Activated CD4-positive, alpha-beta T cell treated with anti-CD3 and anti-CD28 coated beads, Interleukin-2, Interleukin-6, amounts not matched to agents 100 ng/mL and 50 ng/mL, durations not matched to agents 16 hours and 8 hours (primary cell): ENCODE data around the gene MTA1.

Experiments used
- DNase-seq: peaks from one replicate; pipeline ENCODE4 v3.0.0-alpha.2; 2020

MTA1 gene

GRCh38 chr14:105467249-105467941 is 47.8 kb downstream of the MTA1 start:
- DNase-seq = no peak

- DNase-seq = no peak
Observed at GRCh38 chr14:105467942-105468471, 48.4 kb downstream of the MTA1 start.

DNA sequence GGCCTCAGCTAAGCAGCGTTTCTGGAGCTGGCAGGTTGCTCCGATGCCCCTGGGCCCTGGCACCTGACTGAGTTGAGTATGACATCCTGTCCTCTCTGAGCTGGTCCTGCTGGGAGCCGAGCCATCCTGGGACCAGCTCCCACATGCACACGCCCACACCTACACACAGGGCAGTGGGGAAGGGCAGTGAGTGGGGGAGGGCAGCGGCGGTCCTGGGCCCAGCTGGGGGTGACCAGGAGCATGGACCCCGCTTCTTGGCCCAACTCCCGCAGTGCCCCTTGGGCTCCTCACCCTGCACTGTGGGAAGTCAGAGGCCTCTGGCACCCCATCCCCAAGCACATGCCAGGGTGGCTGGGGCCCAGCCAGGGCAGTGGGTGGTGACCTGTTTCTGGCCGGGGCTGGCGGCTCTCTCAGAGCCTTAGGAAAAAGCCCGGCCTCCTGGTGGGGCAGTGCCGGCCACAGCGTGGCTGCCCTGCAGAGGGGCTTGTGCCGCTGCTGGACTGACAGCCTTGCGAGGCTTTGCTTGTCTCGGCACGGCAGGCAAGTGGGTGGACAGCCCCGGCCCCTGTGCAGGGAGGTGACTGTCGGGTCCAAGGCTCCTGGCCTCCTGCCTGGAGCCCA is 49.1 kb downstream of the MTA1 start:
- DNase-seq = no peak

DNA sequence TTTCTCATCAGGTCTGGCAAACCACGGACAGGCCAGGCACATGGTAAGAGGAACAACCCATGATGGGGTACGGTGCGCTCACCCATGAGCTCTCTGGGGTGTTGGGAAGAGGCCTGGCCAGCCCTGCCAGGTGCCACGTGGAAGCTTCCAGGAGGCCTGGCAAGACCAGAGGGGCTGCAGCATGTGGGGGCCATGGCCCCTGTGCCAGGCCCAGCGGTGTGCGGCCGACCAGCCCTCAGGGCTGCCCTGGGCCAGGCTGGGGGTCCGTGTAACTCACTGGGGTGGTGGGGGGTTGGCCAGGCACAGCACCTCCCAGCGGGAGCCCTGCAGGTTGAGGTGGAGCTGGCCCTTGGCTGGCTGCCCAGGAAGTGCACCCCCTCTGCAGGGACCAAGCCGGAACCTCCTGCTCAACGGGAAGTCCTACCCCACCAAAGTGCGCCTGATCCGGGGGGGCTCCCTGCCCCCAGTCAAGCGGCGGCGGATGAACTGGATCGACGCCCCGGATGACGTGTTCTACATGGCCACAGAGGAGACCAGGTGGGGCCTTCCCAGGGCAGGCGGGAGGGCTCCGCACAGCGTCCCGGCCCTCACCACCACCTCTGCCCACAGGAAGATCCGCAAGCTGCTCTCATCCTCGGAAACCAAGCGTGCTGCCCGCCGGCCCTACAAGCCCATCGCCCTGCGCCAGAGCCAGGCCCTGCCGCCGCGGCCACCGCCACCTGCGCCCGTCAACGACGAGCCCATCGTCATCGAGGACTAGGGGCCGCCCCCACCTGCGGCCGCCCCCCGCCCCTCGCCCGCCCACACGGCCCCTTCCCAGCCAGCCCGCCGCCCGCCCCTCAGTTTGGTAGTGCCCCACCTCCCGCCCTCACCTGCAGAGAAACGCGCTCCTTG is 50.1 kb downstream of the MTA1 start:
- no peak for DNase-seq

- no peak for DNase-seq
Observed at GRCh38 chr14:105470350-105471296, 51.0 kb downstream of the MTA1 start.

GRCh38 chr14:105471297-105471821 is 51.7 kb downstream of the MTA1 start:
- no peak for DNase-seq

DNA sequence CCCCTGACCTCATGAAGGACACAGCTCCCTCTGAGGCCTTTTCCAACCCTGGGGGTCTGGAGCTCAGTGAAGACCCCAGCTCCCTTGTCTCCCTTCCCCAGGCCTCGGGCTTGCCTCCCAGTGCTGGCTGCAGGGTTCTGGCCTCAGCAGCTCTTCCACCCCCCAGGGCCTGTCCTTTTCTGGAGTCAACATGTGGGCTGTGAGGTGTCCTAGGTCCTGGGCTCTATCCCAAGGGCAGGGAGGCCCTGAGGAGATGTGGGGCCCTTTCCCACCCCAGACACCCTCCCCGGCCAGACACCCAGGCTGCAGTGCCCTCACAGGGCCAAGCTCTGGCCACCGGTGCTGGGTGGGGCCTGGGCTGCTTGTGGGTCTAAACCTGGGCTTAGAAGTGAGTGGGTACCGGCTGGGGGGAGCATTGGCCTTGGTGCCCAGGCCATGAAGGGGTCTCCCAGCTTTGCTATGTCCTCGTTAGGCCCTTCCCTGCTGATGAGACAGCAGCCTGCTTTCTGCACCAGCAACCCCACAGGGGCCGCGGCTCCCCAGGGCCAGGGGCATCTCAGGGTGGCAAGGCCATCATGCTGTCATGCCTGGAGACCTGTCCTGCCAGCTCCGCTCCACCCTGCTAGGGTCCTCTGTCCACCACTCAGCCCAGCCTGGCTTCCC is 52.3 kb downstream of the MTA1 start:
- DNase-seq = no peak

- DNase-seq = no peak
Observed at GRCh38 chr14:105472486-105472991, 52.9 kb downstream of the MTA1 start.

GRCh38 chr14:105473033-105473676 is 53.5 kb downstream of the MTA1 start:
- no peak for DNase-seq

GRCh38 chr14:105473677-105474482 is 54.3 kb downstream of the MTA1 start:
- DNase-seq = peak; percentile 65

DNA sequence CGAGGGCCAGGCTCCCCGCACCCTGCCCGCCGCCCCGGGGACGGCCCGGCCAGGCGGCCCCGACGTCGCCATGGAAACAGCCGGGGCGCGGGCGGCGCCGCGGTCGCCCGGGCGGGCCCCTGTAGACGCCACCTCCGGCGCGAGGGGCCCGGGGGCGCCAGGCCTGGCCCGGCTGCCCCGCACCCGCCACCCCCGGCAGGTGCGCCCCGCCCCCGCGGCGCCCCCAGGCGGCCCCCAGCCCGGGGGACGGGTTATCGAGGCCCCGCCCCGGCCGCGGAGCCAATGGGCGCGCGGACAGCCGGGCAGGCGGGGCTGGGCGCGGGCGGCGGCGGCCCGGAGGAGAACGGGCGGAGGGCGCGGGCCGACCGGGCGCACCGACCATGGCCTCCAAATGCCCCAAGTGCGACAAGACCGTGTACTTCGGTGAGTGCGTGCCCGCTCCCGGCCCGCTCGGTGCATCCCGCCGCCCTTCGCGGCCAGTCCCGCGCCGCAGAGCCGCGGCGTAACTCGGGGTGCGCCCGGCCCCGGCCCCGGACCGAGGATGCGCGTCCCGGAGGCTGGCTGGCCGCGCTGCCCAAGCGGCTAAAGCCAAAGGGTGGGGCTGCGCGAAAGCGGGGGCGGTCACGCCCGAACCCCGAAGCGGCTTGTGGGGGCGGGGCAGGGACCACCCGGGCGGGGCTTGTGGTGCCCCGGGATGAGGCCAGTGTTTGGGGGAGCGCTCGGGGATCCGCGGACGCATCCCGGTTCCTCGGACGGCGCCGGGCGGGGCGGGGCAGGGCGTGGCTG is 55.0 kb downstream of the MTA1 start, which contains the start of gene CRIP2:
TSS of gene CRIP2 (plus strand) at position 339 of the 786 bp plus-strand sequence. CDS start at position 381, 42 bp downstream.
- no peak for DNase-seq

- no peak for DNase-seq
Observed at GRCh38 chr14:105475269-105476096, 55.9 kb downstream of the MTA1 start.

DNA sequence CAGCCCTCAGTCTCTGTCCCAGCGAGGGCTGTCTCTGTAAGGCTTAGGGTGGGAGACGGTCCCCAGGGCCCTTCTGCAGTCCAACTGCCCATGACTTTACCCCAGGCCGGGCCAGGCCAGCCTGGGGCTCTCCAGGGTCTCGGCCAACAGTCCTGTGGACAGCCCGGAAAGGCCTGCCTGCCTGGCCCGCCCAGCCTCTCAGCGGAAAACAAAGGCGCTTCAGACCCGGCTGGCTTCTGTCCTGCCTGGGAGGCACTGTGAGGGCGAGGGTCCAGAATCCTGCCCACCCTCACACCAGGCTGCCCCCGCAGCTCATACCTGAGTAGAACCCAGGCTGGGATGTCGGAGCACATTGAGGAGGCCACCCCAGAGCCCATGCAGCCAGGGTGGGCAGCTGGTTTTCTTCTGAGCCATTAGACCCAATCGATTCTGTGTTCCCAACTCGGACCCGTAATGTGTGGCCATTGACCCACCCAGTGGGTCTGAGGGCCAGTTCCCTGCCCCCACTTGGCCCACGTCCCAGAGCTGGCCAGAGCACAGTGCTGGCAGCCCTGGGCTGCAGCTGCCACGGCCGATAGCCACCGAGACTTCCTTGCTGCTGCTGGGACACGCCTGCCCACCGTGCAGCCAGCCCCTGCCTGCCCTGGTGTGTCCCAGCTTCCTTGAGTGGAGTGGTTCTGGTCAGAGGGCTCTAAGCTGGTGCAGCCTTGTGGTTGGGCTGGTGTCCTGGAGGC is 56.6 kb downstream of the MTA1 start:
- DNase-seq = no peak

DNA sequence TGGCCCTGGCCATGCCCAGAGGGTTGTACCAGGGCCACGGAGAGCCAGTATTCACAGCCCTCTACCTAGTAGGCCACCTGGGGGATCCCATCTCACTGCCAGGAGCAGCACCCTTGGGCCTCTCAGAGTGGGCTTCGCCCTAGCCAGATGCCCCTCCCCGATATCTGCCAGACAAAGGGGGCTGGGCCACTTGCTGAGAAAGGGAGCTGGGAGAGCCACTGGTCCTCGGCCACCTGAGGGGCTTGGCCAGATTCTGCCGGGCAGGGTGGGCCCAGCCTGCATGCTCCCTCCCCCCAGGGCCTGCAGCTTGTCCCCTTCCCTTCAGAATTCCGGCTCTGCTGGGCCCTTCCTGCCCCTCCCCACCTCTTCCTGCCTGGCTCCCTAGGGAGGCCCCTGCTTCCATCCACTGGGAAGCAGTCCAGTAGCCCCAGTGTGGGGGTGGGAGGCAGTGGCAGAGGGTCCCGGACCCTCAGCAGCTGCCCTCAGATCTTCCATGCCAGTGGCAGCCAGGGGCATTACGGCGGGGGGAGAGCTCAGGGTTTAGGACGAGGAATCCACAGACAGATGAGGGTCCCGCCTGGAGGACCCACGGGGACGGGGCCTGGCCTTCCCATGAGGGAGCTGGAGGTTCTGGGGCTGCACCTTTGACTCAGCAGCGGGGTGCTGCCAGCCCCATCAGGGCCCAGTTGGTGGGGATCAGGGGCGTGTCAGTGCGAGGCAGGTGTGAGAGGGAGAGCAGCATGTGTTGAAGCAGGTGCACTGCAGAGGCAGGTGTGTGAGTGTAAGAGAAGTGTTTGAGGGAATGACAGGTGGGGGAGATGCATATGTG is 57.4 kb downstream of the MTA1 start:
- no peak for DNase-seq

- no peak for DNase-seq
Observed at GRCh38 chr14:105477660-105478397, 58.2 kb downstream of the MTA1 start.
